NB4 (cell line): Measurements from ENCODE around the gene GSDME.

Experiments
- DNase-seq: peaks from one replicate; pipeline ENCODE4 v3.0.0; 2010; ENCODE audit warnings: low read depth
- H3K4me3 ChIP-seq: one replicate; pipeline ENCODE4 v1.5.1; 2011; ENCODE audit warnings: mild to moderate bottlenecking, low read depth, low read length, moderate library complexity
- CTCF ChIP-seq: IDR thresholded peaks from one replicate; pipeline ENCODE4 v1.5.1; 2012; ENCODE audit warnings: low read depth, low read length
- MAX ChIP-seq: IDR thresholded peaks from 2 replicates; pipeline ENCODE4 v1.6.1; 2011; ENCODE audit warnings: low read depth, low read length
- MYC ChIP-seq: IDR thresholded peaks from 2 replicates; pipeline ENCODE4 v1.6.1; 2011; ENCODE audit warnings: low read depth, low read length
- POLR2A ChIP-seq: IDR thresholded peaks from 2 replicates; pipeline ENCODE4 v1.6.1; 2011; ENCODE audit warnings: mild to moderate bottlenecking; ENCODE audit not compliant: insufficient read length; ENCODE audit errors: extremely low read depth

The GSDME gene

GRCh38 chr7:24743471-24743870 lies 13.8 kb downstream of the GSDME start:
- no peak overlapping the region for H3K4me3 ChIP-seq
- no peak for TF ChIP-seq MAX
- TF ChIP-seq CTCF, result no peak
- TF ChIP-seq MYC, result no peak
- TF ChIP-seq POLR2A, result no peak
- DNase-seq, result no peak

DNA sequence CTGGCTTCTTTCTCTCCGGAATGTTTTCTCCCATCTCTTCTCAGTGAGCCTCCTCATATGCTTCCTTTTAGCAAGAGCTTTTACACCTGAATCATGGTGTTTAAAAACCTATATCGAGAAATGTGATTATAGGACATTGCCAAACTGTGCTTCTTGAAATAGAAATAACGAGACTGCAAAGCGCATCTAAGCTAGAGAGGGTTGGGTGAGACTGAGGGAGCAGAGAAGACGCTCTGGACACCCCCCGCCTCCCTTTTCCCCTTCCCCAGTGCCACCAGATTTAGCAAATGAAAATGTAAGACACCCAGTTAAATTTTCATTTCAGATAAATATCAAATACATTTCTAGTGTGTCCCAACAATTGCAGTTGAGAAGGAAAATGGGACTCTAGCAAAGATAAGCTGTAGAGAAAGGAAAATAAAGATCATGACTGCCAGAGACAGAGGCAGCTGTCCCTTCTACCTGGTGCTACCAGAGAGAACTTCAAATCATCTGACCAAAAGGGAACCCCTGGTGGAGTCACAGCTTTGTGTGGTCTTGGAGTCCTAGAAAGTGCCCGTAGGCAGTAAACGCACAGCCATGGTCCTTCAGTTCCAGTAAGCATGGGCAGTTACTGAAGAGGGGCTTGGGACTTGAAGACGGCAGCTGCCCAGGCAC lies 14.6 kb downstream of the GSDME start:
- no peak overlapping the region for H3K4me3 ChIP-seq
- TF ChIP-seq POLR2A, result no peak
- no peak for TF ChIP-seq CTCF
- no peak for TF ChIP-seq MYC
- TF ChIP-seq MAX, result no peak
- DNase-seq, result no peak

DNA sequence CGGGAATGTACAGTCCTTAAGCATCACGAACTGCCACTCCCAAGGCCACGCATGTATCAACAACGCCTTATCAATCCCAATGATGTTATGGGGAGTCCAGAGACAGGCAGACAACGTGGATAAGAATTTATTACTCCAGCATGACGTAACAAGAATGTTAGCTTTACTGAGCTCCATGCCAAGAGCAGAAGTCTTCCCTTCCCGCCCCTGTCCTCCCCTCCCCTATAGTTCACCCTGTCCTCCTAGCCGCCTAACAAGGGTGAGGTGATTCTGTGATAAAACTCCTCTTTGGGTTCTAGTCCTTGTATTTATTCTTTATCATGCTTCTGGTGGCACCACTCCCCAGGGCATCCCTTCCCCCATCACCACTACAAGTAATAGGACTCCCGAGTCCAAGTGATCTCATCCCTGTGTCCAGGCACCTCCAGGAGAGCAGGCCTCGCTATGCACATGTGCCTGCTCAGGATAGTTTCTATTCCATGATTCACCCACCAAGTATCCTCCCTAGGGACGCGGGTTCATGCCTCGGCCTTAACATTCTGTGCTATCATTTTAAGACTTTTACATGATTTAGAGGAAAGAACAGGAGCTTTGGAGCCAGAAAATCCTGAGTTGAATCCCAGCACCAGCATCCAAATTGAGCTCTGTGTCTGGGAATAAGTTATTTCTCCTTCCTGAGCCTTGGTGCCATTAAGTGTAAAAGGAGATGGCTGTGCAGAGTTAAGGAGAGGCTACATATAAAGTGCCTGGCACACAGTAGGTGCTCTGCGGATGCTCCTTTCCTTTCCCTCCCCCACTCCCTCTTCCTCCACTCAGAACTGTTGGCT lies 15.4 kb downstream of the GSDME start:
- no peak for DNase-seq
- TF ChIP-seq CTCF (no peak), MAX (no peak), POLR2A (no peak), MYC (no peak)
- no peak overlapping the region for H3K4me3 ChIP-seq

- TF ChIP-seq MAX, result no peak
- TF ChIP-seq POLR2A, result no peak
- no peak for TF ChIP-seq MYC
- no peak for TF ChIP-seq CTCF
- DNase-seq, result no peak
- H3K4me3 ChIP-seq, result no peak overlapping the region
Measured at GRCh38 chr7:24740871-24741270, 16.4 kb downstream of the GSDME start.

- no peak for DNase-seq
- TF ChIP-seq CTCF, result no peak
- no peak for TF ChIP-seq MAX
- no peak for TF ChIP-seq POLR2A
- TF ChIP-seq MYC, result no peak
- H3K4me3 ChIP-seq, result no peak overlapping the region
Measured at GRCh38 chr7:24739306-24739705, 18.0 kb downstream of the GSDME start.
